Sigmoid colon (tissue), 7 donors: Measurements from ENCODE around the gene HAUS5. TPM values are rescaled to one million over a fixed set of nuclear protein-coding genes. Genes with fewer than 3 reads are reported as not detected.

Source experiments
- DNase-seq: peaks from one replicate; pipeline ENCODE4 v3.0.0-alpha.2; 2019
- H3K27ac ChIP-seq, 4 donors: fragments of 200-600 bp; sonication (generic); one replicate each; pipeline ENCODE4 v1.5.1; 2016 to 2019; ENCODE audit warnings: mild to moderate bottlenecking in 1 of 4
- H3K27me3 ChIP-seq, 3 donors: fragments of 200-600 bp; sonication (generic); one replicate each; pipeline ENCODE4 v1.5.1; 2019; ENCODE audit warnings: mild to moderate bottlenecking in 1 of 3
- H3K36me3 ChIP-seq, 4 donors: fragments of 200-600 bp; sonication (generic); one replicate each; pipeline ENCODE4 v1.5.1; 2016 to 2019
- H3K4me1 ChIP-seq, 4 donors: fragments of 200-600 bp; sonication (generic); one replicate each; pipeline ENCODE4 v1.5.1; 2017 to 2019
- H3K4me3 ChIP-seq, 4 donors: fragments of 200-600 bp; sonication (generic); one replicate each; pipeline ENCODE4 v1.5.1; 2017 to 2019; ENCODE audit warnings: mild to moderate bottlenecking in 2 of 4, moderate library complexity in 1 of 4
- H3K9me3 ChIP-seq, 4 donors: fragments of 200-600 bp in 3 of 4; sonication (generic) in 3 of 4; one replicate each; pipeline versions ENCODE4 v1.5.1 to v1.6.1; 2013 to 2019
- CTCF ChIP-seq, 4 experiments: fragments of 450-650 bp in 3 of 4; fragments of 200-600 bp in 1 of 4; IDR thresholded peaks; one replicate each; pipeline ENCODE4 v1.5.1; 2016 to 2019; ENCODE audit warnings: antibody characterized with exemption in 4 of 4, mild to moderate bottlenecking in 3 of 4, moderate library complexity in 2 of 4
- EP300 ChIP-seq, 4 donors: sonication (generic); formaldehyde crosslinking; IDR thresholded peaks; one replicate each; pipeline ENCODE4 v1.6.1; 2017; ENCODE audit warnings: antibody characterized with exemption in 4 of 4
- POLR2A ChIP-seq, 2 donors: fragments of 450-650 bp; IDR thresholded peaks; one replicate each; pipeline ENCODE4 v1.6.1; 2016; ENCODE audit warnings: antibody characterized with exemption in 2 of 2, mild to moderate bottlenecking in 2 of 2, moderate library complexity in 2 of 2
- POLR2AphosphoS5 ChIP-seq, 4 donors: sonication (generic); formaldehyde crosslinking; IDR thresholded peaks; one replicate each; pipeline ENCODE4 v1.6.1; 2017; ENCODE audit warnings: antibody characterized with exemption in 4 of 4
- WGBS, 2 donors: extraction: QIAGEN DNeasy Blood & Tissue Kit; methylation state at CpG; one replicate each; pipeline ENCODE4 v1.1.7; 2013; 5-methylcytosine and 5-hydroxymethylcytosine counted together
- intact Hi-C: fragments of 100-400 bp; cut with DNase I; formaldehyde crosslinking; loops from one replicate; pipeline ENCODE4 v1.15.1; 2023
- polyA plus RNA-seq, 3 donors: library from polyadenylated mRNA; stranded (reverse); fragments of 200-250 nt; gene quantifications; one replicate each; pipeline ENCODE4 v1.2.3, GENCODE V29; 2013
- total RNA-seq, 4 donors: library from RNA; depleted of rRNA; stranded (reverse); fragments of >200 nt; gene quantifications; one replicate each; pipeline ENCODE4 v1.1.0, GENCODE V29; 2016
- donor health status: healthy with polysubstance abuse.
- donor health status: Bipolar disorder and iron deficiency.
- donor health status: healthy.

The HAUS5 gene
- total and polyA plus RNA-seq, 7 donors, result 1.2 to 14.8 (median 5.6) TPM

- intact Hi-C loops, result no loop called here
- H3K27ac ChIP-seq, result no peak overlapping the region
Observed at GRCh38 chr19:35669974-35670373, 57.4 kb downstream of the HAUS5 start.

GRCh38 chr19:35670686-35671085 lies 58.2 kb downstream of the HAUS5 start:
- H3K27me3 ChIP-seq, result peaks cover 5 to 33% (median 10%) of the 10 kb centered on the region in 3 donors
- 70 to 86% methylated on average over 1 of the region's 1 CpG for WGBS, 2 donors
- peaks cover 0 to 5% (median 0%) of the 10 kb centered on the region in 4 donors for H3K36me3 ChIP-seq
- H3K4me1 ChIP-seq, result peaks cover 0 to 8% (median 3%) of the 10 kb centered on the region in 4 donors
- TF ChIP-seq POLR2AphosphoS5 (IDR thresholded peaks at IDR 0.05), result no peak
- TF ChIP-seq EP300 (IDR thresholded peaks at IDR 0.05), result no peak
- no peak for TF ChIP-seq CTCF (IDR thresholded peaks at IDR 0.05)
- TF ChIP-seq POLR2A (IDR thresholded peaks at IDR 0.05), result no peak
- H3K27ac ChIP-seq, result no peak overlapping the region
- H3K9me3 ChIP-seq, result no peaks in the 10 kb centered on the region
- H3K4me3 ChIP-seq, result no peak overlapping the region
- intact Hi-C loops, result no loop called here
- no peak for DNase-seq

More at GRCh38 chr19:35669974-35670373, 57.4 kb downstream of the HAUS5 start:
- Histone ChIP-seq H3K4me3 (no peak overlapping the region), H3K9me3 (no peaks in the 10 kb centered on the region), H3K36me3 (peaks cover 0 to 12% (median 0%) of the 10 kb centered on the region in 4 donors), H3K4me1 (peaks cover 0 to 8% (median 3%) of the 10 kb centered on the region in 4 donors), H3K27me3 (peaks cover 5 to 26% (median 10%) of the 10 kb centered on the region in 3 donors)
- WGBS, 2 donors, result 22 to 62% methylated on average over 4 of the region's 4 CpGs
- no peak for DNase-seq
- TF ChIP-seq CTCF (IDR thresholded peaks at IDR 0.05) (no peak), EP300 (IDR thresholded peaks at IDR 0.05) (no peak), POLR2A (IDR thresholded peaks at IDR 0.05) (no peak)

- Histone ChIP-seq H3K27ac (no peak overlapping the region), H3K4me3 (no peak overlapping the region), H3K27me3 (peaks cover 5 to 38% (median 10%) of the 10 kb centered on the region in 3 donors), H3K9me3 (no peaks in the 10 kb centered on the region), H3K4me1 (peaks cover 0 to 8% (median 3%) of the 10 kb centered on the region in 4 donors), H3K36me3 (no peaks in the 10 kb centered on the region)
- intact Hi-C loops, result no loop called here
- TF ChIP-seq EP300 (IDR thresholded peaks at IDR 0.05), result no peak
- TF ChIP-seq CTCF (IDR thresholded peaks at IDR 0.05), result no peak
- TF ChIP-seq POLR2AphosphoS5 (IDR thresholded peaks at IDR 0.05), result no peak
- no peak for TF ChIP-seq POLR2A (IDR thresholded peaks at IDR 0.05)
- no peak for DNase-seq
- 13 to 40% methylated on average over 3 of the region's 3 CpGs for WGBS, 2 donors
Observed at GRCh38 chr19:35671818-35672217, 59.3 kb downstream of the HAUS5 start.

- intact Hi-C loops, result no loop called here
- Histone ChIP-seq H3K27me3 (peaks cover 5 to 43% (median 10%) of the 10 kb centered on the region in 3 donors), H3K4me1 (peaks cover 0 to 8% (median 3%) of the 10 kb centered on the region in 4 donors), H3K9me3 (no peaks in the 10 kb centered on the region), H3K27ac (no peak overlapping the region), H3K36me3 (no peaks in the 10 kb centered on the region), H3K4me3 (peak overlapping the region in 3 of 4 donors; percentile 28 to 35 (median 29))
- TF ChIP-seq EP300 (IDR thresholded peaks at IDR 0.05), result no peak
- no peak for TF ChIP-seq CTCF (IDR thresholded peaks at IDR 0.05)
- TF ChIP-seq POLR2A (IDR thresholded peaks at IDR 0.05), result no peak
- TF ChIP-seq POLR2AphosphoS5 (IDR thresholded peaks at IDR 0.05), result no peak
- WGBS, 2 donors, result 6 to 7% methylated on average over 39 of the region's 39 CpGs
- peak; percentile 64 for DNase-seq
Observed at GRCh38 chr19:35673121-35673804, 60.7 kb downstream of the HAUS5 start.

Other genes with a start within 250 kb of the HAUS5 start
- gene GPR42, start 241.7 kb upstream of the HAUS5 start, total RNA-seq, result under 1 TPM in 3 of 4 donors, not detected in 1; 0.27 to 0.83 (median 0.36) TPM
- gene GPR42, start 241.7 kb upstream of the HAUS5 start, polyA plus RNA-seq, result under 1 TPM in 1 of 3 donors, not detected in 2; 0.17 TPM
- under 1 TPM in 1 of 4 donors, not detected in 3; 0.81 TPM for gene FFAR2, start 164.5 kb upstream of the HAUS5 start, total RNA-seq
- gene FFAR2, start 164.5 kb upstream of the HAUS5 start, polyA plus RNA-seq, result under 1 TPM in 2 of 3 donors, not detected in 1; 0.69 to 0.92 TPM
- gene KRTDAP, start 122.3 kb upstream of the HAUS5 start, total RNA-seq, result not detected
- gene KRTDAP, start 122.3 kb upstream of the HAUS5 start, polyA plus RNA-seq, result not detected
- gene DMKN, start 99.1 kb upstream of the HAUS5 start, total RNA-seq, result 10 to 100 TPM in 3 of 4 donors, 1 to 10 TPM in 1; 6.1 to 39.0 (median 24.4) TPM
- gene DMKN, start 99.1 kb upstream of the HAUS5 start, polyA plus RNA-seq, result 10 to 100 TPM in 1 of 3 donors, 1 to 10 TPM in 2; 5.5 to 20.6 (median 9.0) TPM
- not detected for gene SBSN, start 84.4 kb upstream of the HAUS5 start, total RNA-seq
- 1 to 10 TPM in 1 of 3 donors, under 1 TPM in 1, not detected in 1; 0.17 to 1.2 TPM for gene SBSN, start 84.4 kb upstream of the HAUS5 start, polyA plus RNA-seq
- gene GAPDHS, start 79.3 kb upstream of the HAUS5 start, total RNA-seq, result not detected
- not detected for gene GAPDHS, start 79.3 kb upstream of the HAUS5 start, polyA plus RNA-seq
- gene TMEM147, start 67.1 kb upstream of the HAUS5 start, total RNA-seq, result 10 to 100 TPM; 60.1 to 72.5 (median 69.3) TPM
- 100 to 1,000 TPM in 1 of 3 donors, 10 to 100 TPM in 2; 24.5 to 123 (median 46.2) TPM for gene TMEM147, start 67.1 kb upstream of the HAUS5 start, polyA plus RNA-seq
- gene ATP4A, start 49.1 kb upstream of the HAUS5 start, total RNA-seq, result not detected
- gene ATP4A, start 49.1 kb upstream of the HAUS5 start, polyA plus RNA-seq, result under 1 TPM in 1 of 3 donors, not detected in 2; 0.10 TPM
- not detected for gene PMIS2, start 26.6 kb upstream of the HAUS5 start, total RNA-seq
- gene PMIS2, start 26.6 kb upstream of the HAUS5 start, polyA plus RNA-seq, result not detected
- 10 to 100 TPM; 43.5 to 61.2 (median 53.2) TPM for gene RBM42, start 16.3 kb downstream of the HAUS5 start, total RNA-seq
- 10 to 100 TPM; 51.3 to 78.3 (median 55.9) TPM for gene RBM42, start 16.3 kb downstream of the HAUS5 start, polyA plus RNA-seq
- gene ETV2, start 29.0 kb downstream of the HAUS5 start, total RNA-seq, result 1 to 10 TPM in 2 of 4 donors, under 1 TPM in 1, not detected in 1; 0.55 to 2.3 (median 1.1) TPM
- 1 to 10 TPM; 2.0 to 5.4 (median 4.9) TPM for gene ETV2, start 29.0 kb downstream of the HAUS5 start, polyA plus RNA-seq
- gene COX6B1, start 35.6 kb downstream of the HAUS5 start, total RNA-seq, result 100 to 1,000 TPM; 593 to 780 (median 696) TPM
- gene COX6B1, start 35.6 kb downstream of the HAUS5 start, polyA plus RNA-seq, result 1,000 to 10,000 TPM; 1,177 to 1,718 (median 1,686) TPM
- gene UPK1A, start 53.8 kb downstream of the HAUS5 start, total RNA-seq, result under 1 TPM in 1 of 4 donors, not detected in 3; 0.55 TPM
- not detected for gene UPK1A, start 53.8 kb downstream of the HAUS5 start, polyA plus RNA-seq
- not detected for gene ZBTB32, start 91.8 kb downstream of the HAUS5 start, total RNA-seq
- 1 to 10 TPM in 1 of 3 donors, not detected in 2; 3.1 TPM for gene ZBTB32, start 91.8 kb downstream of the HAUS5 start, polyA plus RNA-seq
- gene KMT2B, start 105.3 kb downstream of the HAUS5 start, total RNA-seq, result 10 to 100 TPM in 3 of 4 donors, 1 to 10 TPM in 1; 6.4 to 27.3 (median 15.3) TPM
- 10 to 100 TPM in 2 of 3 donors, 1 to 10 TPM in 1; 7.4 to 32.2 (median 12.0) TPM for gene KMT2B, start 105.3 kb downstream of the HAUS5 start, polyA plus RNA-seq
- 10 to 100 TPM in 2 of 4 donors, 1 to 10 TPM in 2; 2.5 to 12.2 (median 8.6) TPM for gene IGFLR1, start 129.7 kb downstream of the HAUS5 start, total RNA-seq
- 10 to 100 TPM in 1 of 3 donors, 1 to 10 TPM in 2; 3.7 to 25.0 (median 9.0) TPM for gene IGFLR1, start 129.7 kb downstream of the HAUS5 start, polyA plus RNA-seq
- 10 to 100 TPM; 16.3 to 53.5 (median 27.9) TPM for gene U2AF1L4, start 132.7 kb downstream of the HAUS5 start, total RNA-seq
- gene U2AF1L4, start 132.7 kb downstream of the HAUS5 start, polyA plus RNA-seq, result 10 to 100 TPM; 12.7 to 23.4 (median 16.0) TPM
- gene PSENEN, start 132.9 kb downstream of the HAUS5 start, total RNA-seq, result 10 to 100 TPM; 27.8 to 44.9 (median 36.6) TPM
- gene PSENEN, start 132.9 kb downstream of the HAUS5 start, polyA plus RNA-seq, result 10 to 100 TPM; 48.0 to 72.3 (median 59.4) TPM
- gene LIN37, start 135.8 kb downstream of the HAUS5 start, total RNA-seq, result 10 to 100 TPM; 12.5 to 19.1 (median 15.9) TPM
- gene LIN37, start 135.8 kb downstream of the HAUS5 start, polyA plus RNA-seq, result 10 to 100 TPM in 2 of 3 donors, 1 to 10 TPM in 1; 8.4 to 13.6 (median 11.3) TPM
- gene HSPB6, start 144.3 kb downstream of the HAUS5 start, total RNA-seq, result 100 to 1,000 TPM in 3 of 4 donors, 10 to 100 TPM in 1; 59.4 to 275 (median 154) TPM
- gene HSPB6, start 144.3 kb downstream of the HAUS5 start, polyA plus RNA-seq, result 10 to 100 TPM in 2 of 3 donors, 1 to 10 TPM in 1; 4.4 to 36.6 (median 35.9) TPM
- gene PROSER3, start 145.4 kb downstream of the HAUS5 start, total RNA-seq, result 1 to 10 TPM; 2.9 to 6.1 (median 5.2) TPM
- gene PROSER3, start 145.4 kb downstream of the HAUS5 start, polyA plus RNA-seq, result 10 to 100 TPM in 1 of 3 donors, 1 to 10 TPM in 2; 2.4 to 16.5 (median 3.5) TPM
- 10 to 100 TPM in 2 of 4 donors, 1 to 10 TPM in 2; 4.4 to 11.9 (median 8.5) TPM for gene ARHGAP33, start 162.8 kb downstream of the HAUS5 start, total RNA-seq
- 10 to 100 TPM in 1 of 3 donors, 1 to 10 TPM in 1, under 1 TPM in 1; 0.60 to 10.6 (median 1.2) TPM for gene ARHGAP33, start 162.8 kb downstream of the HAUS5 start, polyA plus RNA-seq
- not detected for gene PRODH2, start 200.1 kb downstream of the HAUS5 start, total RNA-seq
- gene PRODH2, start 200.1 kb downstream of the HAUS5 start, polyA plus RNA-seq, result not detected
- gene NPHS1, start 239.8 kb downstream of the HAUS5 start, total RNA-seq, result not detected
- under 1 TPM in 2 of 3 donors, not detected in 1; under 0.01 to 0.35 TPM for gene NPHS1, start 239.8 kb downstream of the HAUS5 start, polyA plus RNA-seq
- gene KIRREL2, start 244.2 kb downstream of the HAUS5 start, total RNA-seq, result under 1 TPM in 1 of 4 donors, not detected in 3; 0.16 TPM
- under 1 TPM in 2 of 3 donors, not detected in 1; under 0.01 to 0.34 TPM for gene KIRREL2, start 244.2 kb downstream of the HAUS5 start, polyA plus RNA-seq